H9 (cell line): Measurements from ENCODE around the gene SERPINA6. TPM values are rescaled to one million over a fixed set of nuclear protein-coding genes. Genes with fewer than 3 reads are reported as not detected.

ENCODE experiments used
- DNase-seq: peaks from one replicate; pipeline ENCODE4 v3.0.0-alpha.2; 2017
- H2AFZ ChIP-seq: one replicate; pipeline ENCODE4 v1.6.1; 2013; ENCODE audit warnings: mild to moderate bottlenecking, low read length, control low read depth, moderate library complexity
- H2AK5ac ChIP-seq: 2 replicates; pipeline ENCODE4 v1.6.1; 2013; ENCODE audit warnings: low read length, control low read depth, mixed read lengths; ENCODE audit not compliant: insufficient read length
- H2BK120ac ChIP-seq: one replicate; pipeline ENCODE4 v1.6.1; 2013; ENCODE audit warnings: low read depth, mild to moderate bottlenecking, low read length, control low read depth, inconsistent platforms; ENCODE audit not compliant: poor library complexity, severe bottlenecking
- H2BK12ac ChIP-seq: 2 replicates; pipeline ENCODE4 v1.6.1; 2013; ENCODE audit warnings: low read length, control low read depth, mixed read lengths, low read depth; ENCODE audit not compliant: insufficient read length
- H2BK15ac ChIP-seq: 2 replicates; pipeline ENCODE4 v1.6.1; 2013; ENCODE audit warnings: low read depth, low read length, control low read depth
- H2BK20ac ChIP-seq: one replicate; pipeline ENCODE4 v1.6.1; 2013; ENCODE audit warnings: low read depth, mild to moderate bottlenecking, low read length, control low read depth, inconsistent platforms; ENCODE audit not compliant: poor library complexity, severe bottlenecking
- H2BK5ac ChIP-seq: 2 replicates; pipeline ENCODE4 v1.6.1; 2013; ENCODE audit warnings: low read length, control low read depth, mixed read lengths; ENCODE audit not compliant: insufficient read length
- H3K14ac ChIP-seq: 2 replicates; pipeline ENCODE4 v1.6.1; 2013; ENCODE audit warnings: low read length, control low read depth; ENCODE audit not compliant: insufficient read depth
- H3K18ac ChIP-seq: 2 replicates; pipeline ENCODE4 v1.6.1; 2013; ENCODE audit warnings: low read depth, mild to moderate bottlenecking, mixed read lengths, low read length, control low read depth; ENCODE audit not compliant: insufficient read length
- H3K23ac ChIP-seq: 2 replicates; pipeline ENCODE4 v1.6.1; 2013; ENCODE audit warnings: low read length, control low read depth, mixed read lengths, low read depth; ENCODE audit not compliant: insufficient read length
- H3K23me2 ChIP-seq: 2 replicates; pipeline ENCODE4 v1.6.1; 2013; ENCODE audit warnings: low read depth, mild to moderate bottlenecking, mixed read lengths, low read length, control low read depth; ENCODE audit not compliant: insufficient read length, poor library complexity, severe bottlenecking
- H3K27ac ChIP-seq: 2 replicates; pipeline ENCODE4 v1.5.1; 2013; ENCODE audit warnings: low read length, control low read depth, mixed read lengths, low read depth; ENCODE audit not compliant: insufficient read length
- H3K27me3 ChIP-seq: 2 replicates; pipeline ENCODE4 v1.6.1; 2013; ENCODE audit warnings: low read length, control low read depth, inconsistent platforms; ENCODE audit not compliant: insufficient read depth
- H3K4ac ChIP-seq: 2 replicates; pipeline ENCODE4 v1.6.1; 2013; ENCODE audit warnings: low read depth, mild to moderate bottlenecking, control low read depth, inconsistent platforms, low read length, moderate library complexity
- H3K4me1 ChIP-seq: 2 replicates; pipeline ENCODE4 v1.6.1; 2013; ENCODE audit warnings: low read length, control low read depth, inconsistent platforms; ENCODE audit not compliant: insufficient read depth
- H3K4me2 ChIP-seq: 2 replicates; pipeline ENCODE4 v1.6.1; 2013; ENCODE audit warnings: low read length, control low read depth, mixed read lengths; ENCODE audit not compliant: insufficient read length, insufficient read depth
- H3K56ac ChIP-seq: 2 replicates; pipeline ENCODE4 v1.6.1; 2013; ENCODE audit warnings: low read depth, mild to moderate bottlenecking, mixed read lengths, low read length, control low read depth; ENCODE audit not compliant: insufficient read length
- H3K79me1 ChIP-seq: 2 replicates; pipeline ENCODE4 v1.6.1; 2013; ENCODE audit warnings: low read depth, mild to moderate bottlenecking, moderate library complexity, low read length, control low read depth, inconsistent platforms; ENCODE audit not compliant: insufficient read depth, poor library complexity, severe bottlenecking
- H3K79me2 ChIP-seq: 2 replicates; pipeline ENCODE4 v1.6.1; 2013; ENCODE audit warnings: low read length, control low read depth, inconsistent platforms; ENCODE audit not compliant: insufficient read depth
- H3K9ac ChIP-seq: 2 replicates; pipeline ENCODE4 v1.6.1; 2013; ENCODE audit warnings: low read length, control low read depth, mixed read lengths; ENCODE audit not compliant: insufficient read length; ENCODE audit errors: extremely low read depth
- H3K9me3 ChIP-seq: one replicate; pipeline ENCODE4 v1.6.1; 2013; ENCODE audit warnings: low read depth, low read length, inconsistent platforms; ENCODE audit not compliant: control insufficient read depth
- H3T11ph ChIP-seq: one replicate; pipeline ENCODE4 v1.6.1; 2013; ENCODE audit warnings: mild to moderate bottlenecking, low read length, control low read depth, inconsistent platforms
- H4K20me1 ChIP-seq: one replicate; pipeline ENCODE4 v1.6.1; 2013; ENCODE audit not compliant: control insufficient read depth, insufficient read length, insufficient read depth
- H4K5ac ChIP-seq: 2 replicates; pipeline ENCODE4 v1.6.1; 2013; ENCODE audit warnings: low read depth, mild to moderate bottlenecking, mixed read lengths, low read length, control low read depth; ENCODE audit not compliant: insufficient read length
- H4K8ac ChIP-seq: replicated peaks from 2 replicates; pipeline ENCODE4 v1.6.1; 2013; ENCODE audit warnings: low read length, control low read depth, mixed read lengths, low read depth; ENCODE audit not compliant: insufficient read length
- H4K91ac ChIP-seq: 2 replicates; pipeline ENCODE4 v1.6.1; 2013; ENCODE audit warnings: low read depth, mild to moderate bottlenecking, moderate library complexity, mixed read lengths, low read length, control low read depth; ENCODE audit not compliant: insufficient read length
- H3K27ac Mint-ChIP-seq, 3 experiments: 2 replicates in 2 of 3; 3 replicates in 1 of 3; pipeline ENCODE4 v1.8.0; 2020 to 2021; ENCODE audit warnings: mixed read lengths in 3 of 3, mild to moderate bottlenecking in 1 of 3, moderate library complexity in 1 of 3
- H3K27me3 Mint-ChIP-seq: 2 replicates; pipeline ENCODE4 v1.8.0; 2021; ENCODE audit warnings: low read depth, mild to moderate bottlenecking, moderate library complexity, mixed read lengths
- H3K36me3 Mint-ChIP-seq, 3 experiments: 2 replicates in 2 of 3; 3 replicates in 1 of 3; pipeline ENCODE4 v1.8.0; 2020 to 2021; ENCODE audit warnings: low read depth in 3 of 3, mixed read lengths in 3 of 3; ENCODE audit not compliant: insufficient read depth in 1 of 3
- H3K4me1 Mint-ChIP-seq, 2 experiments: 2 replicates each; pipeline ENCODE4 v1.8.0; 2020; ENCODE audit warnings: mixed read lengths in 2 of 2
- H3K4me3 Mint-ChIP-seq, 2 experiments: 2 replicates in 1 of 2; 3 replicates in 1 of 2; pipeline ENCODE4 v1.8.0; 2020 to 2021; ENCODE audit warnings: mild to moderate bottlenecking in 2 of 2, mixed read lengths in 2 of 2, moderate library complexity in 1 of 2
- H3K9me3 Mint-ChIP-seq, 2 experiments: 2 replicates in 1 of 2; 3 replicates in 1 of 2; pipeline ENCODE4 v1.8.0; 2020; ENCODE audit warnings: mild to moderate bottlenecking in 2 of 2, mixed read lengths in 2 of 2, moderate library complexity in 1 of 2
- CTCF ChIP-seq: fragments of 200-600 bp; sonication (generic); conservative IDR thresholded peaks from 3 replicates; pipeline ENCODE4 v1.8.0; 2021; ENCODE audit warnings: antibody characterized with exemption, mild to moderate bottlenecking
- total RNA-seq: library from RNA; stranded (reverse); gene quantifications from 2 replicates; pipeline ENCODE4 v1.2.1, GENCODE V29; 2021

Gene SERPINA6
- total RNA-seq, 1 experiment from 2014 or later: not detected

GRCh38 chr14:94285158-94285557 is 38.0 kb downstream of the SERPINA6 start:
- no peak overlapping the region for H3K4ac ChIP-seq
- H2BK120ac ChIP-seq: no peak overlapping the region
- no peaks in the 10 kb centered on the region for H3K79me1 ChIP-seq
- H3K9me3 ChIP-seq: no peaks in the 10 kb centered on the region
- no peaks in the 10 kb centered on the region for H3K36me3 Mint-ChIP-seq
- no peaks in the 10 kb centered on the region; the same call in 1 of the 2 replicates for H3K27me3 Mint-ChIP-seq
- no peak overlapping the region for H4K91ac ChIP-seq
- H3K14ac ChIP-seq: no peak overlapping the region
- no peaks in the 10 kb centered on the region for H3K23me2 ChIP-seq
- no peak overlapping the region for H3K27ac Mint-ChIP-seq
- no peak for DNase-seq
- no peak overlapping the region for H3K4me3 Mint-ChIP-seq
- H3K79me2 ChIP-seq: no peaks in the 10 kb centered on the region
- no peak overlapping the region for H2AFZ ChIP-seq
- no peak overlapping the region for H2BK20ac ChIP-seq
- H3K9me3 Mint-ChIP-seq: no peaks in the 10 kb centered on the region
- no peak overlapping the region for H3K56ac ChIP-seq
- H3K27me3 ChIP-seq: no peaks in the 10 kb centered on the region
- no peak overlapping the region for H3K18ac ChIP-seq
- H3K4me1 ChIP-seq: no peaks in the 10 kb centered on the region; the same call in 1 of the 2 replicates
- H4K8ac ChIP-seq: no peak overlapping the region
- H3K9ac ChIP-seq: no peak overlapping the region
- no peak for TF ChIP-seq CTCF
- no peak overlapping the region for H4K5ac ChIP-seq
- no peak overlapping the region for H3K27ac ChIP-seq
- no peak overlapping the region for H3K4me2 ChIP-seq
- H2BK5ac ChIP-seq: no peak overlapping the region
- H2BK12ac ChIP-seq: no peak overlapping the region
- H4K20me1 ChIP-seq: no peaks in the 10 kb centered on the region
- H3T11ph ChIP-seq: no peak overlapping the region
- H2BK15ac ChIP-seq: no peak overlapping the region
- H3K23ac ChIP-seq: no peak overlapping the region
- H3K4me1 Mint-ChIP-seq: peaks cover 2 to 8% of the 10 kb centered on the region in 2 experiments; a peak in 2 of 4 replicates
- no peak overlapping the region for H2AK5ac ChIP-seq
